SU-DHL-6 (cell line): Measurements from ENCODE around the gene PDZK1.

Experiments
- H2AFZ ChIP-seq: fragments of 200-600 bp; sonication (generic); 2 replicates; pipeline ENCODE4 v1.6.1; 2014; ENCODE audit warnings: low read depth, mild to moderate bottlenecking, moderate library complexity, mixed read lengths, antibody characterized with exemption, low read length; ENCODE audit not compliant: severe bottlenecking
- H3F3A ChIP-seq: fragments of 200-600 bp; shearing (Covaris generic); 2 replicates; pipeline ENCODE4 v1.6.0; 2016; ENCODE audit warnings: antibody characterized with exemption, mild to moderate bottlenecking; ENCODE audit not compliant: insufficient read depth
- H3K27ac ChIP-seq: fragments of 200-600 bp; sonication (generic); 2 replicates; pipeline ENCODE4 v1.5.1; 2016; ENCODE audit warnings: low read depth, mild to moderate bottlenecking, low read length, moderate library complexity, mixed read lengths
- H3K27me3 ChIP-seq: fragments of 200-600 bp; sonication (generic), shearing (Covaris generic); 2 replicates; pipeline ENCODE4 v1.6.0; 2014; ENCODE audit warnings: mild to moderate bottlenecking, low read length
- H3K36me3 ChIP-seq: fragments of 200-600 bp; sonication (generic); 2 replicates; pipeline ENCODE4 v1.6.1; 2014; ENCODE audit warnings: mild to moderate bottlenecking, low read length, mixed read lengths
- H3K4me2 ChIP-seq: fragments of 300-600, 200-600 bp; shearing (Covaris generic), sonication (generic); 2 replicates; pipeline ENCODE4 v1.6.0; 2014; ENCODE audit warnings: low read length, low read depth, mild to moderate bottlenecking; ENCODE audit not compliant: poor library complexity, severe bottlenecking
- H3K4me3 ChIP-seq: fragments of 200-600 bp; sonication (generic); 2 replicates; pipeline ENCODE4 v1.5.1; 2014; ENCODE audit warnings: antibody characterized with exemption, low read length, mild to moderate bottlenecking, mixed read lengths; ENCODE audit not compliant: insufficient read depth, poor library complexity, severe bottlenecking
- H3K79me2 ChIP-seq: fragments of 200-600 bp; sonication (generic); 2 replicates; pipeline ENCODE4 v1.6.1; 2014; ENCODE audit warnings: mild to moderate bottlenecking, low read length, moderate library complexity; ENCODE audit not compliant: insufficient read depth
- H3K9ac ChIP-seq: fragments of 200-600 bp; sonication (generic); 2 replicates; pipeline ENCODE4 v1.7.0; 2014; ENCODE audit warnings: mild to moderate bottlenecking, low read length
- H3K9me2 ChIP-seq: fragments of 200-600 bp; sonication (generic); replicated peaks from 2 replicates; pipeline ENCODE4 v1.6.1; 2014; ENCODE audit warnings: low read length; ENCODE audit not compliant: insufficient read depth
- H3K9me3 ChIP-seq: fragments of 200-600 bp; sonication (generic); 2 replicates; pipeline ENCODE4 v1.6.1; 2014; ENCODE audit warnings: low read length, mixed read lengths; ENCODE audit not compliant: insufficient read depth
- H4K20me1 ChIP-seq: fragments of 200-600 bp; sonication (generic); 2 replicates; pipeline ENCODE4 v1.6.1; 2014; ENCODE audit warnings: low read depth, mild to moderate bottlenecking, antibody characterized with exemption, low read length, moderate library complexity, mixed read lengths
- CTCF ChIP-seq: fragments of 200-600 bp; sonication (generic); IDR thresholded peaks from one replicate; pipeline ENCODE4 v1.5.1; 2017; ENCODE audit warnings: antibody characterized with exemption, mild to moderate bottlenecking, low read length, moderate library complexity; ENCODE audit not compliant: insufficient read depth, poor library complexity, severe bottlenecking
- EZH2phosphoT487 ChIP-seq: fragments of 200-600 bp; sonication (generic), shearing (Covaris generic); conservative IDR thresholded peaks from 2 replicates; pipeline ENCODE4 v1.6.1; 2018; ENCODE audit warnings: mild to moderate bottlenecking, antibody characterized with exemption, low read length, moderate library complexity, mixed read lengths

PDZK1 gene

GRCh38 chr1:145696630-145696960 is 10.6 kb downstream of the PDZK1 start:
- Histone ChIP-seq H3K36me3 (no peaks in the 10 kb centered on the region), H3K9me3 (no peaks in the 10 kb centered on the region), H3K9me2 (no peaks in the 10 kb centered on the region), H3K4me2 (no peak overlapping the region), H3K9ac (no peak overlapping the region), H3K27ac (no peak overlapping the region), H3K4me3 (no peak overlapping the region), H3K27me3 (no peaks in the 10 kb centered on the region), H2AFZ (no peak overlapping the region), H4K20me1 (no peaks in the 10 kb centered on the region), H3F3A (no peaks in the 10 kb centered on the region), H3K79me2 (no peaks in the 10 kb centered on the region)
- TF ChIP-seq CTCF = no peak
- TF ChIP-seq EZH2phosphoT487 = no peak

GRCh38 chr1:145695821-145696629 is 11.1 kb downstream of the PDZK1 start:
- Histone ChIP-seq H3K9ac (no peak overlapping the region), H3K79me2 (no peaks in the 10 kb centered on the region), H2AFZ (no peak overlapping the region), H3K36me3 (no peaks in the 10 kb centered on the region), H3K4me2 (no peak overlapping the region), H3K9me2 (no peaks in the 10 kb centered on the region), H3K9me3 (no peaks in the 10 kb centered on the region), H3K27me3 (no peaks in the 10 kb centered on the region), H3K4me3 (no peak overlapping the region), H3K27ac (no peak overlapping the region), H4K20me1 (no peaks in the 10 kb centered on the region), H3F3A (no peaks in the 10 kb centered on the region)
- no peak for TF ChIP-seq EZH2phosphoT487
- TF ChIP-seq CTCF = no peak

GRCh38 chr1:145692785-145693443 is 14.3 kb downstream of the PDZK1 start:
- H3K79me2 ChIP-seq = no peaks in the 10 kb centered on the region
- H2AFZ ChIP-seq = no peak overlapping the region
- H3K4me3 ChIP-seq = no peak overlapping the region
- no peak for TF ChIP-seq CTCF
- H3F3A ChIP-seq = no peaks in the 10 kb centered on the region
- no peak overlapping the region for H3K27ac ChIP-seq
- H3K9me3 ChIP-seq = no peaks in the 10 kb centered on the region
- H3K9ac ChIP-seq = no peak overlapping the region
- H3K4me2 ChIP-seq = no peak overlapping the region
- H3K9me2 ChIP-seq = no peaks in the 10 kb centered on the region
- H4K20me1 ChIP-seq = no peaks in the 10 kb centered on the region
- no peaks in the 10 kb centered on the region for H3K36me3 ChIP-seq
- no peaks in the 10 kb centered on the region for H3K27me3 ChIP-seq
